Mesendoderm (in vitro differentiated cells): ENCODE results near the gene MBD6.

Source experiments
- DNase-seq: peaks from one replicate; pipeline ENCODE4 v3.0.0; 2013
- H2AK5ac ChIP-seq: 2 replicates; pipeline ENCODE4 v1.6.1; 2013; ENCODE audit warnings: low read length, inconsistent platforms
- H2BK120ac ChIP-seq: 2 replicates; pipeline ENCODE4 v1.6.1; 2013; ENCODE audit warnings: low read depth, mild to moderate bottlenecking, low read length, moderate library complexity, mixed read lengths
- H2BK15ac ChIP-seq: replicated peaks from 2 replicates; pipeline ENCODE4 v1.6.1; 2013; ENCODE audit warnings: low read depth, mild to moderate bottlenecking, moderate library complexity
- H2BK5ac ChIP-seq: 2 replicates; pipeline ENCODE4 v1.6.1; 2013; ENCODE audit warnings: low read length, inconsistent platforms
- H3K18ac ChIP-seq: 2 replicates; pipeline ENCODE4 v1.6.1; 2013; ENCODE audit warnings: mild to moderate bottlenecking, low read length, mixed read lengths
- H3K23ac ChIP-seq: one replicate; pipeline ENCODE4 v1.6.1; 2013; ENCODE audit warnings: low read length
- H3K27ac ChIP-seq: 2 replicates; pipeline ENCODE4 v1.5.1; 2013; ENCODE audit warnings: low read depth, mild to moderate bottlenecking, inconsistent platforms, low read length, moderate library complexity
- H3K27me3 ChIP-seq: 2 replicates; pipeline ENCODE4 v1.6.1; 2013; ENCODE audit warnings: low read length, control low read depth, mild to moderate bottlenecking, inconsistent platforms; ENCODE audit not compliant: insufficient read depth, poor library complexity
- H3K36me3 ChIP-seq: 2 replicates; pipeline ENCODE4 v1.6.1; 2013; ENCODE audit warnings: low read length, inconsistent platforms; ENCODE audit not compliant: control insufficient read depth, insufficient read depth
- H3K4ac ChIP-seq: one replicate; pipeline ENCODE4 v1.6.1; 2013; ENCODE audit warnings: low read depth, mild to moderate bottlenecking, low read length, moderate library complexity
- H3K4me1 ChIP-seq: 2 replicates; pipeline ENCODE4 v1.6.1; 2013; ENCODE audit warnings: low read depth, low read length, inconsistent platforms; ENCODE audit not compliant: control insufficient read depth
- H3K4me2 ChIP-seq: 2 replicates; pipeline ENCODE4 v1.6.1; 2013; ENCODE audit warnings: low read length
- H3K4me3 ChIP-seq: 2 replicates; pipeline ENCODE4 v1.5.1; 2013; ENCODE audit warnings: mild to moderate bottlenecking, low read length
- H3K56ac ChIP-seq: one replicate; pipeline ENCODE4 v1.6.1; 2013; ENCODE audit warnings: low read length
- H3K79me1 ChIP-seq: 2 replicates; pipeline ENCODE4 v1.6.1; 2013; ENCODE audit warnings: low read length, inconsistent platforms
- H3K79me2 ChIP-seq: 2 replicates; pipeline ENCODE4 v1.6.1; 2013; ENCODE audit warnings: mild to moderate bottlenecking, low read length; ENCODE audit not compliant: control insufficient read depth, insufficient read depth
- H3K9ac ChIP-seq: 2 replicates; pipeline ENCODE4 v1.6.1; 2013; ENCODE audit warnings: low read length, inconsistent platforms
- H4K5ac ChIP-seq: one replicate; pipeline ENCODE4 v1.6.1; 2013; ENCODE audit warnings: low read length
- H4K8ac ChIP-seq: one replicate; pipeline ENCODE4 v1.6.1; 2013; ENCODE audit warnings: low read depth, mild to moderate bottlenecking, control low read depth, low read length, moderate library complexity
- WGBS: extraction: QIAGEN DNeasy Blood & Tissue Kit; methylation state at CpG from one replicate; pipeline ENCODE4 v1.1.7; 2013; ENCODE audit warnings: low lambda C conversion rate, missing lambda C conversion rate; ENCODE audit not compliant: insufficient coverage; ENCODE audit errors: extremely low coverage; 5-methylcytosine and 5-hydroxymethylcytosine counted together

The MBD6 gene

GRCh38 chr12:57521525-57522010 is 1.1 kb upstream of the MBD6 start:
- H3K36me3 ChIP-seq = peaks cover 10% of the 10 kb centered on the region
- H3K27me3 ChIP-seq = no peaks in the 10 kb centered on the region
- WGBS = no CpG with 5 or more reads among the region's 17 CpGs
- H3K9ac ChIP-seq = peak overlapping the region; percentile 55
- H3K4me3 ChIP-seq = no peak overlapping the region
- DNase-seq = peak; percentile 85
- no peak overlapping the region for H4K5ac ChIP-seq
- H3K4ac ChIP-seq = no peak overlapping the region
- H2BK15ac ChIP-seq = no peak overlapping the region
- H2AK5ac ChIP-seq = no peak overlapping the region
- H2BK5ac ChIP-seq = no peak overlapping the region
- no peak overlapping the region for H4K8ac ChIP-seq
- peaks cover 5% of the 10 kb centered on the region for H3K79me2 ChIP-seq
- peak overlapping the region; percentile 78 for H3K4me2 ChIP-seq
- H3K4me1 ChIP-seq = peaks cover 9% of the 10 kb centered on the region
- no peak overlapping the region for H3K18ac ChIP-seq
- peak overlapping the region; percentile 90 for H3K56ac ChIP-seq
- no peak overlapping the region for H3K23ac ChIP-seq
- no peak overlapping the region for H2BK120ac ChIP-seq
- peak overlapping the region; percentile 56 for H3K27ac ChIP-seq
- H3K79me1 ChIP-seq = peaks cover 7% of the 10 kb centered on the region

- Histone ChIP-seq H3K56ac (peak overlapping the region; percentile 94), H2BK15ac (no peak overlapping the region), H3K4ac (peak overlapping the region; percentile 38), H3K23ac (peak overlapping the region; percentile 76), H3K27ac (peak overlapping the region; percentile 86), H3K79me1 (peaks cover 5% of the 10 kb centered on the region), H3K27me3 (no peaks in the 10 kb centered on the region), H3K9ac (peak overlapping the region; percentile 76), H2BK120ac (no peak overlapping the region), H4K5ac (no peak overlapping the region), H2BK5ac (no peak overlapping the region), H3K36me3 (peaks cover 3% of the 10 kb centered on the region), H3K79me2 (peaks cover 4% of the 10 kb centered on the region), H3K18ac (peak overlapping the region; percentile 56), H4K8ac (no peak overlapping the region), H3K4me2 (peak overlapping the region; percentile 68), H3K4me3 (peak overlapping the region; percentile 45), H2AK5ac (no peak overlapping the region), H3K4me1 (peaks cover 9% of the 10 kb centered on the region)
- WGBS = no CpG with 5 or more reads among the region's 38 CpGs
- peak; percentile 82 for DNase-seq
Observed at GRCh38 chr12:57522887-57523705, 472 bp downstream of the MBD6 start.

- no CpG with 5 or more reads among the region's 14 CpGs for WGBS
- Histone ChIP-seq H3K79me1 (peaks cover 5% of the 10 kb centered on the region), H3K4me3 (peak overlapping the region; percentile 45), H4K8ac (no peak overlapping the region), H3K23ac (no peak overlapping the region), H3K4me1 (peaks cover 7% of the 10 kb centered on the region), H3K9ac (peak overlapping the region; percentile 75), H3K36me3 (no peaks in the 10 kb centered on the region), H2BK120ac (no peak overlapping the region), H2BK15ac (no peak overlapping the region), H3K4ac (no peak overlapping the region), H2BK5ac (no peak overlapping the region), H3K27me3 (no peaks in the 10 kb centered on the region), H3K56ac (peak overlapping the region; percentile 94), H3K27ac (peak overlapping the region; percentile 53), H3K79me2 (no peaks in the 10 kb centered on the region), H3K18ac (no peak overlapping the region), H2AK5ac (no peak overlapping the region), H4K5ac (no peak overlapping the region), H3K4me2 (peak overlapping the region; percentile 68)
- no peak for DNase-seq
Observed at GRCh38 chr12:57523706-57524614, 1.3 kb downstream of the MBD6 start.

GRCh38 chr12:57524814-57525614 is 2.4 kb downstream of the MBD6 start:
- H2BK15ac ChIP-seq = no peak overlapping the region
- H3K4me1 ChIP-seq = peaks cover 7% of the 10 kb centered on the region
- no peak overlapping the region for H3K18ac ChIP-seq
- H3K27ac ChIP-seq = no peak overlapping the region
- H2BK5ac ChIP-seq = no peak overlapping the region
- no peak overlapping the region for H2BK120ac ChIP-seq
- H3K4ac ChIP-seq = no peak overlapping the region
- no peak overlapping the region for H3K4me3 ChIP-seq
- H2AK5ac ChIP-seq = no peak overlapping the region
- no peak overlapping the region for H3K56ac ChIP-seq
- no peaks in the 10 kb centered on the region for H3K36me3 ChIP-seq
- no CpG with 5 or more reads among the region's 11 CpGs for WGBS
- peaks cover 5% of the 10 kb centered on the region for H3K79me1 ChIP-seq
- H3K27me3 ChIP-seq = no peaks in the 10 kb centered on the region
- H3K79me2 ChIP-seq = no peaks in the 10 kb centered on the region
- no peak for DNase-seq
- no peak overlapping the region for H3K4me2 ChIP-seq
- H4K8ac ChIP-seq = no peak overlapping the region
- no peak overlapping the region for H3K23ac ChIP-seq
- no peak overlapping the region for H4K5ac ChIP-seq
- no peak overlapping the region for H3K9ac ChIP-seq

GRCh38 chr12:57525615-57526383 is 3.2 kb downstream of the MBD6 start:
- no peak overlapping the region for H4K8ac ChIP-seq
- no peak overlapping the region for H2BK5ac ChIP-seq
- no CpG with 5 or more reads among the region's 16 CpGs for WGBS
- H3K79me2 ChIP-seq = no peaks in the 10 kb centered on the region
- H3K18ac ChIP-seq = no peak overlapping the region
- no peak for DNase-seq
- no peak overlapping the region for H3K4ac ChIP-seq
- no peak overlapping the region for H3K23ac ChIP-seq
- no peak overlapping the region for H3K27ac ChIP-seq
- no peaks in the 10 kb centered on the region for H3K27me3 ChIP-seq
- peaks cover 5% of the 10 kb centered on the region for H3K79me1 ChIP-seq
- no peak overlapping the region for H3K9ac ChIP-seq
- peaks cover 3% of the 10 kb centered on the region for H3K36me3 ChIP-seq
- H3K4me3 ChIP-seq = no peak overlapping the region
- H3K56ac ChIP-seq = no peak overlapping the region
- H3K4me2 ChIP-seq = no peak overlapping the region
- H2BK15ac ChIP-seq = no peak overlapping the region
- no peak overlapping the region for H2BK120ac ChIP-seq
- H3K4me1 ChIP-seq = peaks cover 7% of the 10 kb centered on the region
- H2AK5ac ChIP-seq = no peak overlapping the region
- H4K5ac ChIP-seq = no peak overlapping the region
